ENCODE data around the gene RRP1B.
"Not testable (repeated sequence)": the region's sequence is repeated elsewhere in the genome, so short reads cannot be mapped to it uniquely, and the experiment has no call there.

DNA sequence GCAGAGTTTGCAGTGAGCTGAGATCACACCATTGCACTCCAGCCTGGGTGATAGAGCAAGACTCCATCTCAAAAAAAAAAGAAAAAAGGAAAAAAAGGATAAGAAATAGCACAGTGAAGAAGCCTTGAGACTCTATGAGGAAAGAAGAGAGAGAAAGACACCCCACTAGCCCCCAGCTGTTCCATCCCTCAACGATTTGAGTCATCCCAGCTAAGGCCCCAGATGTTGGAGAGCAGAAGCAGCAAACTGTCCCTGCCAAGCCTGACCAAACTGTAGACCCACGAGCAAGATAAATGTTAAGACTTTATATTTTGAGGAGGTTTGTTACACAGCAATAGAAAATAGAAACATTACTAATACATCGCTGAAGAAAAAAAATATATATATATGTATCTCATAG is 42.5 kb upstream of the RRP1B start:
- TF ChIP-seq, protein P1, sequence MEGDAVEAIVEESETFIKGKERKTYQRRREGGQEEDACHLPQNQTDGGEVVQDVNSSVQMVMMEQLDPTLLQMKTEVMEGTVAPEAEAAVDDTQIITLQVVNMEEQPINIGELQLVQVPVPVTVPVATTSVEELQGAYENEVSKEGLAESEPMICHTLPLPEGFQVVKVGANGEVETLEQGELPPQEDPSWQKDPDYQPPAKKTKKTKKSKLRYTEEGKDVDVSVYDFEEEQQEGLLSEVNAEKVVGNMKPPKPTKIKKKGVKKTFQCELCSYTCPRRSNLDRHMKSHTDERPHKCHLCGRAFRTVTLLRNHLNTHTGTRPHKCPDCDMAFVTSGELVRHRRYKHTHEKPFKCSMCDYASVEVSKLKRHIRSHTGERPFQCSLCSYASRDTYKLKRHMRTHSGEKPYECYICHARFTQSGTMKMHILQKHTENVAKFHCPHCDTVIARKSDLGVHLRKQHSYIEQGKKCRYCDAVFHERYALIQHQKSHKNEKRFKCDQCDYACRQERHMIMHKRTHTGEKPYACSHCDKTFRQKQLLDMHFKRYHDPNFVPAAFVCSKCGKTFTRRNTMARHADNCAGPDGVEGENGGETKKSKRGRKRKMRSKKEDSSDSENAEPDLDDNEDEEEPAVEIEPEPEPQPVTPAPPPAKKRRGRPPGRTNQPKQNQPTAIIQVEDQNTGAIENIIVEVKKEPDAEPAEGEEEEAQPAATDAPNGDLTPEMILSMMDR (IDR thresholded peaks at IDR 0.05; ENCODE audit: borderline replicate concordance, extremely low read depth, low read length, poor library complexity, severe bottlenecking), result not testable (repeated sequence)
- TF ChIP-seq EZH2 (IDR thresholded peaks at IDR 0.05; ENCODE audit: borderline replicate concordance, low read depth, low read length, severe bottlenecking), result not testable (repeated sequence)
